Stomach smooth muscle (tissue), 2 donors: ENCODE results near the gene SHISA5.

ENCODE experiments used
- H3K27ac ChIP-seq: one replicate; pipeline ENCODE4 v1.7.0; 2013; ENCODE audit warnings: mild to moderate bottlenecking, low read length, inconsistent platforms
- H3K27me3 ChIP-seq, 2 donors: one replicate each; pipeline ENCODE4 v1.7.0; 2013; ENCODE audit warnings: low read length in 2 of 2; ENCODE audit not compliant: insufficient read depth in 2 of 2, control insufficient read depth in 1 of 2
- H3K36me3 ChIP-seq, 2 donors: one replicate each; pipeline ENCODE4 v1.7.0; 2013; ENCODE audit warnings: low read length in 2 of 2; ENCODE audit not compliant: control insufficient read depth in 2 of 2, insufficient read depth in 2 of 2
- H3K4me1 ChIP-seq: one replicate; pipeline ENCODE4 v1.7.0; 2013; ENCODE audit warnings: low read length; ENCODE audit not compliant: control insufficient read depth, insufficient read depth
- H3K4me3 ChIP-seq, 2 donors: one replicate each; pipeline ENCODE4 v1.7.0; 2013; ENCODE audit warnings: low read length in 2 of 2
- H3K9ac ChIP-seq, 2 donors: one replicate each; pipeline ENCODE4 v1.7.0; 2013; ENCODE audit warnings: low read length in 2 of 2, mild to moderate bottlenecking in 1 of 2
- H3K9me3 ChIP-seq, 2 donors: one replicate each; pipeline ENCODE4 v1.7.0; 2013; ENCODE audit warnings: low read length in 2 of 2; ENCODE audit not compliant: control insufficient read depth in 2 of 2
- donor health status: healthy.
- donor health status: Pancreatic carcinoma.

The SHISA5 gene

DNA sequence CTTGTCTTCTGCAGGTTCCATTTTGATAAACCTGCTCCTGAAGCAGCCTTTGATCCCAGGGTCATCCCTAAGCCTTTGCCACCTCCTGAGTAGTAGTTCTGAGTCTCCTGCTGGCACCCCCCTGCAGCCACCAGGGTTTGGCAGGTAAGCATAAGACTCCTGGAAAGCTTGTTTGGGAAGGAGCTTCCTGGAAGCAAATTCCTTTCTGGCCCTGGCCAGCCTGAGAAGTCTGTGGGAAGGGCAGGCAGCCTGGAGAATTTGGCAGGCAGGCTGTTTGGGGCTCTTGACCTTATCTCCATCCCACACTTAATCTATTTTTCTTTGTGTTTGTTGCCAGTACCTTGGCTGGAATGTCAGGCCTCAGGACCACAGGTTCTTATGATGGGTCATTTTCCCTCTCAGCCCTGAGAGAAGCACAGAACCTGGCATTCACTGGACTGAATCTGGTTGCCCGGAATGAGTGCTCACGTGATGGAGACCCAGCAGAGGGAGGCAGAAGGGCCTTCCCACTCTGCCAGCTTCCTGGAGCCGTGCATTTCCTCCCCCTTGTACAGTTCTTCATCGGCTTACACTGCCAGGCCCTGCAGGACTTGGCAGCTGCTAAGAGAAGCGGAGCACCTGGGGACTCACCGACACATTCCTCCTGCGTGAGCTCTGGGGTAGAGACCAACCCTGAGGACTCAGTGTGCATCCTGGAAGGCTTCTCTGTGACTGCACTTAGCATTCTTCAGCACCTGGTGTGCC lies 44.0 kb downstream of the SHISA5 start:
- no peak overlapping the region for H3K9ac ChIP-seq

DNA sequence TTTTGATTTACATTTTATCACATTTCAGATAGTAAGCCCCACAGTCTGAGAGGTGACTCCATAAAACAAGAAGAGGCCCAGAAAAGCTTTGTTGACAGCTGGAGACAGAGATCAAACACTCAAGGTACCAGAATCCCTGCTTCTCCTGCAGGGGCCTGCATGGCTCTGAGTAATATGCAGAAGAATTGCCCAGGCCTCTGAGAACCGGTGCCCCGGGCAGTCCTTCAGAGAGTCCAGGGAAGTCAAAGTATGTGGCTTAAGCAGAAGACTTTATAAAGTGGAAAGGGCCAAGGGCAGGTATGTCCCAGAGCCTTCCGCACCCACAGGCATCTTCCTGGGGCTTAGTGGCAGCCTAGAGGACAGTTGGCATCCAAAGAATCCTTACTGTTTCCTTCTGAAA lies 44.6 kb downstream of the SHISA5 start:
- no peak overlapping the region for H3K9ac ChIP-seq
- H3K4me1 ChIP-seq = no peaks in the 10 kb centered on the region
- H3K36me3 ChIP-seq = peaks cover 38 to 41% of the 10 kb centered on the region in 2 donors
- no peaks in the 10 kb centered on the region for H3K27me3 ChIP-seq
- H3K4me3 ChIP-seq = no peak overlapping the region
- no peak overlapping the region for H3K27ac ChIP-seq
- H3K9me3 ChIP-seq = no peaks in the 10 kb centered on the region

More for the DNA sequence above, 44.0 kb downstream of the SHISA5 start:
- Histone ChIP-seq H3K27me3 (no peaks in the 10 kb centered on the region), H3K36me3 (peaks cover 36 to 38% of the 10 kb centered on the region in 2 donors), H3K27ac (no peak overlapping the region), H3K9me3 (no peaks in the 10 kb centered on the region), H3K4me1 (peaks cover 4% of the 10 kb centered on the region), H3K4me3 (no peak overlapping the region)

DNA sequence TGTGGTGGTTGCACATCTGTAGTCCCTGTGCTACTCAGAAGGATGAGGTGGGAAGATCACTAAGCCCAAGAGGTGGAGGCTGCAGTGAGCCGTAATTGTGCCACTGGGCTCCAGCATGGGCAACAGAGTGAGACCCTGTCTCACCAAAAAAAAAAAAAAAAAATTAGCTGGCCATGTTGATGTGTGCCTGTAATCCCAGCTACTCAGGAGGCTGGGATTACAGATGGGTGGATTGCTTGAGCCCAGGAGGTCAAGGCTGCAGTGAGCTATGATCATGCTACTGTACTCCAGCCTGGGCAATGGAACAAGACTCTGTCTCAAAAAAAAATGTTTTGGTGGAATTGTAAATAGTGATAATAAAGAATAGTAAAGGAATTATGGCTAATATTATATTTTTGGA lies 47.5 kb downstream of the SHISA5 start:
- Histone ChIP-seq H3K9ac (no peak overlapping the region), H3K27ac (no peak overlapping the region), H3K4me3 (no peak overlapping the region), H3K36me3 (peaks cover 45 to 51% of the 10 kb centered on the region in 2 donors), H3K4me1 (no peaks in the 10 kb centered on the region), H3K27me3 (no peaks in the 10 kb centered on the region), H3K9me3 (no peaks in the 10 kb centered on the region)

DNA sequence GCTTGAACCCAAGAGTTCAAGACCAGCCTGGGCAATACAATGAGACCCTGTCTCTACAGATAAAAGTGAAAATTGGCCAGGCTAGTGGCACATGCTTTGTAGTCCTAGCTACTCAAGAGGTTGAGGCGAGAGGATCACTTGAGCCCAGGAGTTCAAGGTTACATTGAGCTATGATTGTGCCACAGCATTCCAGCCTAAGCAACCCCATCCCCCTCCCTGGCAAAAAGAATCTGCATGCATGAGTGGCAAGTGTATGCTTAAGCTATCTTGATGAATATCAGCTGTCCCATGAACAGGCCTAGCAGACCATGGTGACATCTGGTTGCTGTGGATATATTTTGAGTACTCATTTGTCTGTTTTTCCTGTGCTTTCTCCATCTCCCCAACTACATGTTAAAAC lies 52.7 kb downstream of the SHISA5 start:
- H3K9me3 ChIP-seq = no peaks in the 10 kb centered on the region
- H3K4me1 ChIP-seq = peaks cover 12% of the 10 kb centered on the region
- peaks cover 17 to 19% of the 10 kb centered on the region in 2 donors for H3K36me3 ChIP-seq
- H3K9ac ChIP-seq = no peak overlapping the region
- no peak overlapping the region for H3K27ac ChIP-seq
- H3K4me3 ChIP-seq = no peak overlapping the region
- H3K27me3 ChIP-seq = no peaks in the 10 kb centered on the region

DNA sequence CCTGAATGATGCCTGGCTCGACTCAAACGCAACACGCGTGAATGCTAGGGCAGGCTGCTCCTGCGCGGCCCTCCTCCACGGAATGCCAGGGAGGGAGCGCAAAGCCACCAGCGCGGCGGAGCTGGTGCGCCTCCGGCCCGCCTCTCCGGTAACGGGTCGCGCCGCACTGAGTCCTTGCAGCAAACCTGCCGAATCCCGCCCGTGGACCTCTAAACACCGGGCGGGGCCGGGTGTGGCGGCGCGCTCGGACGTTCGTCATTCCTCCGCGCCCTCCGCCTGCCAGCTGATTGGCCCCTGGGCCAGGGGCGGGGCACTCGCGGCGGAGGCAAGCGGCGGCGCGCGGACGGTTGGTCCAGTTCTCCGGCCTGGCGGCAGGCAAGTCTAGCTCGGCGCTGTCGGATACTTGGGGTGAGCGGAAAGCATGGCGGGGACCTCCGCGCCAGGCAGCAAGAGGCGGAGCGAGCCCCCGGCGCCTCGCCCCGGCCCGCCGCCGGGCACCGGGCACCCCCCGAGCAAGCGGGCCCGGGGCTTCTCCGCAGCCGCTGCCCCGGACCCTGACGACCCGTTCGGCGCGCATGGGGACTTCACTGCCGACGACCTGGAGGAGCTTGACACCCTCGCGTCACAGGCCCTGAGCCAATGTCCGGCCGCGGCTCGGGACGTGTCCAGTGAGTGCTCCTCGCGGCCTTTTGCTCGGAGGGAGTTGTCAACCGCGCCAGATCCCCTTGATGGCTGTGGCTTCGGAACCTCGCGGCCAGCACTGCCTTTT lies 57.4 kb downstream of the SHISA5 start, which contains the start of gene ATRIP:
TSS of gene ATRIP (plus strand) at position 313 of the 769 bp plus-strand sequence. CDS start at position 422, 109 bp downstream.
- no peaks in the 10 kb centered on the region for H3K27me3 ChIP-seq
- H3K4me1 ChIP-seq = peaks cover 25% of the 10 kb centered on the region
- H3K9me3 ChIP-seq = no peaks in the 10 kb centered on the region
- peak within 1 kb of the TSS; percentile 85 for H3K27ac ChIP-seq
- H3K36me3 ChIP-seq = peaks cover 11 to 17% of the 10 kb centered on the region in 2 donors
- H3K9ac ChIP-seq = peak within 1 kb of the TSS; percentile 84
- H3K4me3 ChIP-seq = peak within 1 kb of the TSS; percentile 95 to 96

DNA sequence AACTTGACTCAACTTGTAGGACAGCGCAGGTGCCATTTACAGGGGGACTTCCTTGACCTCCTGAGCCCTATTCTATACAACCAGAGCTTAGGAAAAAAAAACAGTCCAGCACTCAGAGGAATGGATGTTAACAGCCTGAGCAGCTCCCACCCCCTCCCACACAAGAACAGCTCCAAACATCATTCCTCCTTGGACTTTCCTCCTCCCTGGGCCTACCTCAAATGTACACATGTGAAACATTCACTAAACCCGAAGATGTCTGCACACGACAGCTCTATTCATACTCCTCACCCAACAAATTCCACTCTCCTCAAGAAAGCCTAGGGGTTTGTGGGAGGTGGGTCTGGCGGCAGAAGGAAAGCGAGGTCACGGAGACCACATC lies 57.9 kb downstream of the SHISA5 start:
- Histone ChIP-seq H3K4me1 (peaks cover 30% of the 10 kb centered on the region), H3K36me3 (peaks cover 12 to 16% of the 10 kb centered on the region in 2 donors), H3K9me3 (no peaks in the 10 kb centered on the region), H3K27ac (peak overlapping the region; percentile 85), H3K27me3 (no peaks in the 10 kb centered on the region), H3K4me3 (peak overlapping the region; percentile 95 to 96), H3K9ac (peak overlapping the region; percentile 81 to 84)

DNA sequence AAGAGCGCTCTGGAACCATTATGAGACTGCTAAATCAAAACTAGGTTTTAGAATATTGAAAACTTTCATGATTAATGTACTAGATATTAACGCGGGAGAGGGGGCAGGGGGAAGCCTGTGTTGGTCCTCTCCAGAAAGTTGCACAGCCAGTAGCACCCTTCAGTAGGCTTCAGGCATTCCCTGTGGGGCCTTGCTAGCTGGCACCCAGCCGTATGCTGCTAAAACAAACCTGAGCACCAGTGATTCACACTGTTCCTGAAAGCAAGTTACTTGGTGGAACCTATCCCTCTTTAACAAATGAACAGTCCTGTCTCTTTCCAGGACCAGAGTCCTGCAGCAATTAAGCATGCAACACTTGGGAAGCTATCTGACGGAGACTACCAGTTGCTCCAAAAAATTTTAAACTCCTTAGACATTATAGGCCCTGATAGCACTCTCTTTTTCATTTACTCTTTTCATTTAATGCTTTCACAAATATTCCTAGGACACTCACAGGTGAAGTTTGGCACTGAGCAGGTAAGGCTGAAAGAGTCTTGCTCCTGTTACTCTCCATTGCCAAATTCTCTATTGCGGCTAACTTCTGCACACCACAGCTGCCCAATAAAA lies 58.6 kb downstream of the SHISA5 start:
- H3K4me1 ChIP-seq = peaks cover 33% of the 10 kb centered on the region
- H3K27ac ChIP-seq = no peak overlapping the region
- no peaks in the 10 kb centered on the region for H3K27me3 ChIP-seq
- H3K4me3 ChIP-seq = peak overlapping the region in 1 of 2 donors; percentile 96
- peak overlapping the region in 1 of 2 donors; percentile 84 for H3K9ac ChIP-seq
- H3K9me3 ChIP-seq = no peaks in the 10 kb centered on the region
- peaks cover 12 to 16% of the 10 kb centered on the region in 2 donors for H3K36me3 ChIP-seq

DNA sequence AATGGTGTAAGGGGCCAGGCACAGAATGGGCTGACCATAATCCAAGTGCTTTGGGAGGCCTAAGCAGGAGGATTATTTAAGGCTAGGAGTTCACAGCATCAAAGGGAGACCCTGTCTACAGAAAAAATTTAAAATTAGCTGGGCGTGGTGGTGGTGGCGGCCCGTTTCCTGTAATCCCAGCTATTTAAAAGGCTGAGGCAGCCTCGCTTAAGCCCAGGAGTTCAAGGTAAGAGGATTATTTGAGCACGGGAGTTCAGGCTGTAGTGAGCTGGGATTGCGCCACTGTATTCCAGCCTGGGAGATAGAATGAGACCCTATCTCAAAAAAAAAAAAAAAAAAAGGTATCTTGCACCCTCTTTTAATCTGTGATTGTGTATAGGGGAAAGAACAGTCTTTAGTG lies 62.0 kb downstream of the SHISA5 start:
- Histone ChIP-seq H3K36me3 (peaks cover 12 to 16% of the 10 kb centered on the region in 2 donors), H3K27me3 (no peaks in the 10 kb centered on the region), H3K9ac (no peak overlapping the region), H3K4me3 (no peak overlapping the region), H3K9me3 (no peaks in the 10 kb centered on the region), H3K27ac (no peak overlapping the region), H3K4me1 (peaks cover 36% of the 10 kb centered on the region)

DNA sequence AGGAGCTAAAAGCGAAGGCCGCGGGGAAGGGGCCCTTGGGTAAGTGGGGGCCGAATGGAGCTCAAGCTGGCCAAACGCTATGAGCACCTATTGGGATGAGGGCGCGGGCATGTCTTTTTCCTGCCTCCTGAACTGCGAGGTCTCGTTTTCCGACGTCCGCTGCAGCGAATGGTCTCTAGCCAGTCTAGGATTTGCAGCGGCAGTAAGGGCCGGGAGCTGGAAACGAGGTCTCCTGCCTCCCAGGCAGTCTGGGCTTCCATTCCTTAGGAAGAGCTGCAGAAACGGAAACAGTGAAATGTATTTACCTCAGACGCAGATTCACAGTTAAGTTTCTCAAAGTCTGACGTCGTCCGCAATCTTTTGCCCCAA lies 63.4 kb downstream of the SHISA5 start:
- H3K9me3 ChIP-seq = no peaks in the 10 kb centered on the region
- H3K27me3 ChIP-seq = no peaks in the 10 kb centered on the region
- peaks cover 12 to 16% of the 10 kb centered on the region in 2 donors for H3K36me3 ChIP-seq
- peaks cover 34% of the 10 kb centered on the region for H3K4me1 ChIP-seq
- H3K9ac ChIP-seq = peak overlapping the region; percentile 90
- peak overlapping the region; percentile 79 for H3K27ac ChIP-seq
- peak overlapping the region; percentile 91 to 98 for H3K4me3 ChIP-seq

DNA sequence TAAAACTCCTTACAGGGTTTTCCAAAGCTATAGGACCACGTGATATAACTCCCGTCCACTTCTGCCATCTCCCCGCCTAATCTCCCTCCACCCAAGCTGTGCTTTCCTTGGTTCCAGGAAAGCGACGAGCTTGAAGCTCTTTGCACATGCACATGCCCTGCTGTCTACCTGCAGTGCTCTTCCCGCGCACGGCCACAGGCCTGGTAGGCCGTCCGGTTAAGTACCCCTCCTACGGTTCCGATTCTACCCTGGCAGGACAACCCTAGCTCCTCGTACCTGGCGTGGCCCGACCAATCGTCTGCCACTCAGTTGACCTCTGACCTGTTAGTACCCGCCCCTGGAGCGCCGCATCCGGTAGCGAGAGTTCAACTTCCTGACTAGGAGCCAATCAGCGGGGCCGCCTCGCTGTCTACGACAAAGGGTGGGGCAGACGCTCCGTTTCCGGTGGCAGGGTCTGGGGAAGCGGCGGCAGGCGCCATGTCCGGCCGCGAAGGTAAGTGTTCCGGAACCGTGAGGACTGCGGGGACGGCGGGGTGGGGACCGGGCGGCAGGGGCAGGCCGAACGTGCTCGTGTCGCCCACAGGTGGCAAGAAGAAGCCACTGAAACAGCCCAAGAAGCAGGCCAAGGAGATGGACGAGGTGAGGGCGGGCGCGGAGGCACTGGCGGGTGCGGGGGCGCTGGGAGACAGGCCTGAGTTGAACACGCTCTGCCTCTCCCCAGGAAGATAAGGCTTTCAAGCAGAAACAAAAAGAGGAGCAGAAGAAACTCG lies 64.0 kb downstream of the SHISA5 start, which contains the start of the genes CCDC51 and TMA7:
TSS of gene CCDC51 (minus strand) at position 300 of the 770 bp plus-strand sequence. CDS start 4,991 bp downstream, outside the sequence.
TSS of gene TMA7 (plus strand) at position 438 of the 770 bp plus-strand sequence. CDS start at position 478, 40 bp downstream.
- peak within 1 kb of the TSS; percentile 79 for H3K27ac ChIP-seq
- H3K27me3 ChIP-seq = no peaks in the 10 kb centered on the region
- peak within 1 kb of the TSS; percentile 91 to 98 for H3K4me3 ChIP-seq
- peaks cover 12 to 16% of the 10 kb centered on the region in 2 donors for H3K36me3 ChIP-seq
- peaks cover 39% of the 10 kb centered on the region for H3K4me1 ChIP-seq
- no peaks in the 10 kb centered on the region for H3K9me3 ChIP-seq
- H3K9ac ChIP-seq = peak within 1 kb of the TSS; percentile 90
